Loucy (cell line): ENCODE results near the gene KLHL2.

Experiments
- EZH2phosphoT487 ChIP-seq: fragments of 200-600 bp; IDR thresholded peaks from 2 replicates; pipeline ENCODE4 v1.6.1; 2018; ENCODE audit warnings: antibody characterized with exemption, mild to moderate bottlenecking, moderate library complexity, borderline replicate concordance
- TF ChIP-seq, protein P1 (sequence below): fragments of 200-600 bp; sonication (generic); conservative IDR thresholded peaks from 2 replicates; pipeline ENCODE4 v1.5.1; 2014; ENCODE audit warnings: mild to moderate bottlenecking, antibody characterized with exemption, low read length

DNA sequence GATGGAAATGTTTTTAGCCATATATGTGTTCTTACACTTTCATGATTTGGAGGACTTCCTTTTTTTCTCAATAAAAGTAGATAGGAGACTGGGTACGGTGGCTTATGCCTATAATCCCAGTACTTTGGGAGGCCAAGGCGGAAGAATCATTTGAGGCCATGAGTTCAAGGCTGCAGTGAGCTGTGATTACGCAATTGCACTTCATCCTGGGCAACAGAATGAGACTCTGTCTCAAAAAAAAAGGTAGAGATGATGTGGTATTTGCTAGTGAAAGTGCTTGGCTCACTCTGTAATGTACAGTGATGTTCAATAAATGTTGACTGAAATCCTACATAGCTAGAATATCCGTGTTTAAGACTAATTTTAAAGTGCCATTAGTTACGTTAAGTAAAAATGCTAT lies 27.4 kb downstream of the KLHL2 start:
- TF ChIP-seq, protein P1, sequence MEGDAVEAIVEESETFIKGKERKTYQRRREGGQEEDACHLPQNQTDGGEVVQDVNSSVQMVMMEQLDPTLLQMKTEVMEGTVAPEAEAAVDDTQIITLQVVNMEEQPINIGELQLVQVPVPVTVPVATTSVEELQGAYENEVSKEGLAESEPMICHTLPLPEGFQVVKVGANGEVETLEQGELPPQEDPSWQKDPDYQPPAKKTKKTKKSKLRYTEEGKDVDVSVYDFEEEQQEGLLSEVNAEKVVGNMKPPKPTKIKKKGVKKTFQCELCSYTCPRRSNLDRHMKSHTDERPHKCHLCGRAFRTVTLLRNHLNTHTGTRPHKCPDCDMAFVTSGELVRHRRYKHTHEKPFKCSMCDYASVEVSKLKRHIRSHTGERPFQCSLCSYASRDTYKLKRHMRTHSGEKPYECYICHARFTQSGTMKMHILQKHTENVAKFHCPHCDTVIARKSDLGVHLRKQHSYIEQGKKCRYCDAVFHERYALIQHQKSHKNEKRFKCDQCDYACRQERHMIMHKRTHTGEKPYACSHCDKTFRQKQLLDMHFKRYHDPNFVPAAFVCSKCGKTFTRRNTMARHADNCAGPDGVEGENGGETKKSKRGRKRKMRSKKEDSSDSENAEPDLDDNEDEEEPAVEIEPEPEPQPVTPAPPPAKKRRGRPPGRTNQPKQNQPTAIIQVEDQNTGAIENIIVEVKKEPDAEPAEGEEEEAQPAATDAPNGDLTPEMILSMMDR = no peak
- no peak for TF ChIP-seq EZH2phosphoT487
